ENCODE results near the gene BRAT1. TPM values are rescaled to one million over a fixed set of nuclear protein-coding genes. Genes with fewer than 3 reads are reported as not detected.

Gene BRAT1
- total and polyA plus RNA-seq, 2 experiments from 2014 or later = 32.5 to 76.8 TPM

DNA sequence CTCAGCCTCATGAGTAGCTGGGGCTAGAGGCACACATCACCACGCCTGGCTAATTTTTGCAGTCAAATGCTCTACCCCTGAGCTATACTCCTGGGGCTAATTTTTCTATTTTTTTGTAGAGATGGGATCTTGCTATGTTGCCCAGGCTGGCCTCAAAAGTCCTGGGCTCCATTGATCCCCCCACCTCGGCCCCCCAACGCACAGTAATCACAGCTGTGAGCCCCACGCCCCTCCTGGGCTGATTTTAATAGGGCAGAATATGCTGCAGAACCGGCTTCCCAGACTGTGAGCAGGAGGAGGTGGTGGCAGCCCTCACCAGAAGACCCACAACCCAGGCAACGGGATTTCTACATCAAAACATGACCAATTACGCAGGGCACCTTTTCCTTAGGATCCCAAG is 15.2 kb downstream of the BRAT1 start (continued):
- TF ChIP-seq, protein P1, sequence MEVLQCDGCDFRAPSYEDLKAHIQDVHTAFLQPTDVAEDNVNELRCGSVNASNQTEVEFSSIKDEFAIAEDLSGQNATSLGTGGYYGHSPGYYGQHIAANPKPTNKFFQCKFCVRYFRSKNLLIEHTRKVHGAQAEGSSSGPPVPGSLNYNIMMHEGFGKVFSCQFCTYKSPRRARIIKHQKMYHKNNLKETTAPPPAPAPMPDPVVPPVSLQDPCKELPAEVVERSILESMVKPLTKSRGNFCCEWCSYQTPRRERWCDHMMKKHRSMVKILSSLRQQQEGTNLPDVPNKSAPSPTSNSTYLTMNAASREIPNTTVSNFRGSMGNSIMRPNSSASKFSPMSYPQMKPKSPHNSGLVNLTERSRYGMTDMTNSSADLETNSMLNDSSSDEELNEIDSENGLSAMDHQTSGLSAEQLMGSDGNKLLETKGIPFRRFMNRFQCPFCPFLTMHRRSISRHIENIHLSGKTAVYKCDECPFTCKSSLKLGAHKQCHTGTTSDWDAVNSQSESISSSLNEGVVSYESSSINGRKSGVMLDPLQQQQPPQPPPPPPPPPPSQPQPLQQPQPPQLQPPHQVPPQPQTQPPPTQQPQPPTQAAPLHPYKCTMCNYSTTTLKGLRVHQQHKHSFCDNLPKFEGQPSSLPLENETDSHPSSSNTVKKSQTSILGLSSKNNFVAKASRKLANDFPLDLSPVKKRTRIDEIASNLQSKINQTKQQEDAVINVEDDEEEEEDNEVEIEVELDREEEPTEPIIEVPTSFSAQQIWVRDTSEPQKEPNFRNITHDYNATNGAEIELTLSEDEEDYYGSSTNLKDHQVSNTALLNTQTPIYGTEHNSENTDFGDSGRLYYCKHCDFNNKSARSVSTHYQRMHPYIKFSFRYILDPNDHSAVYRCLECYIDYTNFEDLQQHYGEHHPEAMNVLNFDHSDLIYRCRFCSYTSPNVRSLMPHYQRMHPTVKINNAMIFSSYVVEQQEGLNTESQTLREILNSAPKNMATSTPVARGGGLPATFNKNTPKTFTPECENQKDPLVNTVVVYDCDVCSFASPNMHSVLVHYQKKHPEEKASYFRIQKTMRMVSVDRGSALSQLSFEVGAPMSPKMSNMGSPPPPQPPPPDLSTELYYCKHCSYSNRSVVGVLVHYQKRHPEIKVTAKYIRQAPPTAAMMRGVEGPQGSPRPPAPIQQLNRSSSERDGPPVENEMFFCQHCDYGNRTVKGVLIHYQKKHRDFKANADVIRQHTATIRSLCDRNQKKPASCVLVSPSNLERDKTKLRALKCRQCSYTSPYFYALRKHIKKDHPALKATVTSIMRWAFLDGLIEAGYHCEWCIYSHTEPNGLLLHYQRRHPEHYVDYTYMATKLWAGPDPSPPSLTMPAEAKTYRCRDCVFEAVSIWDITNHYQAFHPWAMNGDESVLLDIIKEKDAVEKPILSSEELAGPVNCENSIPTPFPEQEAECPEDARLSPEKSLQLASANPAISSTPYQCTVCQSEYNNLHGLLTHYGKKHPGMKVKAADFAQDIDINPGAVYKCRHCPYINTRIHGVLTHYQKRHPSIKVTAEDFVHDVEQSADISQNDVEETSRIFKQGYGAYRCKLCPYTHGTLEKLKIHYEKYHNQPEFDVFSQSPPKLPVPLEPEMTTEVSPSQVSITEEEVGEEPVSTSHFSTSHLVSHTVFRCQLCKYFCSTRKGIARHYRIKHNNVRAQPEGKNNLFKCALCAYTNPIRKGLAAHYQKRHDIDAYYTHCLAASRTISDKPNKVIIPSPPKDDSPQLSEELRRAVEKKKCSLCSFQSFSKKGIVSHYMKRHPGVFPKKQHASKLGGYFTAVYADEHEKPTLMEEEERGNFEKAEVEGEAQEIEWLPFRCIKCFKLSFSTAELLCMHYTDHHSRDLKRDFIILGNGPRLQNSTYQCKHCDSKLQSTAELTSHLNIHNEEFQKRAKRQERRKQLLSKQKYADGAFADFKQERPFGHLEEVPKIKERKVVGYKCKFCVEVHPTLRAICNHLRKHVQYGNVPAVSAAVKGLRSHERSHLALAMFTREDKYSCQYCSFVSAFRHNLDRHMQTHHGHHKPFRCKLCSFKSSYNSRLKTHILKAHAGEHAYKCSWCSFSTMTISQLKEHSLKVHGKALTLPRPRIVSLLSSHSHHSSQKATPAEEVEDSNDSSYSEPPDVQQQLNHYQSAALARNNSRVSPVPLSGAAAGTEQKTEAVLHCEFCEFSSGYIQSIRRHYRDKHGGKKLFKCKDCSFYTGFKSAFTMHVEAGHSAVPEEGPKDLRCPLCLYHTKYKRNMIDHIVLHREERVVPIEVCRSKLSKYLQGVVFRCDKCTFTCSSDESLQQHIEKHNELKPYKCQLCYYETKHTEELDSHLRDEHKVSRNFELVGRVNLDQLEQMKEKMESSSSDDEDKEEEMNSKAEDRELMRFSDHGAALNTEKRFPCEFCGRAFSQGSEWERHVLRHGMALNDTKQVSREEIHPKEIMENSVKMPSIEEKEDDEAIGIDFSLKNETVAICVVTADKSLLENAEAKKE (CRISPR knock-in tag; IDR thresholded peaks at IDR 0.05) = no peak
- TF ChIP-seq CREB1 (CRISPR knock-in tag; IDR thresholded peaks at IDR 0.05; ENCODE audit: low read depth) = no peak

DNA sequence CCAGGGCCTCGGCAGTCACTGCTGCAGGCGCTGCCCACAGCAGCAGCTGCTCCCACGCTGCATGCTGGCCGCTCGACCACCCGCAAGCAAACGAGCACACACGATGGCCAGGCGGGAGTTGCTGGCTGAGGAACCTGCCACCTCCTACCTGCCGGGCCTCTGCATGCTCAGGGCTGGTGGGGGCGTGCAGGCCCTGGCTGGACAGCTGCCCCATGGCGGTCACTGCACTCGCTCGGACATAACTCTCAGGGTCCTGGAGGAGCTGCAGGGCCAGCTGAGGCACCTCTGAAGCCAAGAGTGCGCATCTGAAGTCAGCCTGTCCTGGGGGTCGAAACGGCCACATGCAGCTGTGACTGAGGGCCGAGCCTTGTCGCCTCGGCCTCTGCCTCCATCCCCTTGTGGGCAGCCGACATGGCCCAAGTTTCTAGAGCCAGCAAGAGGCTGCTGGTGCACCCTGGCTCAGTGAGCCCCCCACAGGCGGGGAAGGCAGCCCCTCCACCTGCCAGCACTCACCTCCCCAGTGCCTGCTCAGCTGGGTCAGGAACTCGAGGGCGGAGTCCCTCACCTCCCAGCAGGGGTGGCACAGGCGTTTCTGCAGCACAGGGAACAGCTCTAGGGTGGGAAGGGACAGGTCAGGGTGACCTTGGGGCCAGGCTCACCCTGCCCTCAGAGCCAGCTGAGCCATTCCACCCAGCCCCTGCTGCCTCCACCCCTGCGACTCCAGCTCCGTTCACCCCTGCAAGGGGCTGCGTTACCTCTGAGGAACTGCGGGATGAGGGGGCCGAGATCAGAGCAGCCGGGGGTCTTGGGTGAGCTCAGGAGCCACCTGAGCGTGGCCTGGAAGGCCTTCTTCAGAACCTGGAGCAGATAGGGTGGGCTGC is 16.1 kb downstream of the BRAT1 start:
- Histone ChIP-seq H3K36me3 (ENCODE audit: insufficient read depth) (no peaks in the 10 kb centered on the region), H3K27ac (ENCODE audit: low read depth) (no peak overlapping the region), H4K20me1 (replicated peaks; ENCODE audit: insufficient read depth) (0 out of 2 replicates have a peak, but pooled peaks cover 3% of the 10 kb centered on the region), H2AFZ (no peak overlapping the region), H3F3A (replicated peaks; ENCODE audit: low read depth) (no peaks in the 10 kb centered on the region), H3K79me2 (replicated peaks; ENCODE audit: insufficient read depth) (no peaks in the 10 kb centered on the region), H3K9me2 (ENCODE audit: insufficient read depth) (no peaks in the 10 kb centered on the region), H3K27me3 (ENCODE audit: insufficient read depth) (no peaks in the 10 kb centered on the region), H3K4me1 (ENCODE audit: insufficient read depth) (no peaks in the 10 kb centered on the region), H3K4me3 (no peak overlapping the region), H3K4me2 (no peak overlapping the region)
- no peak for ATAC-seq
- H3K4me1 Mint-ChIP-seq = no peaks in the 10 kb centered on the region
- H3K27ac Mint-ChIP-seq = no peak overlapping the region
- no peak overlapping the region for H3K4me3 Mint-ChIP-seq
- H3K36me3 Mint-ChIP-seq (ENCODE audit: low read depth) = peaks cover 20% of the 10 kb centered on the region; the same call in 2 of the 3 replicates
- peaks cover 5% of the 10 kb centered on the region; the same call in 2 of the 3 replicates for H3K9me3 Mint-ChIP-seq
- peaks cover 2% of the 10 kb centered on the region for H3K27me3 Mint-ChIP-seq (ENCODE audit: insufficient read depth, low read depth, poor library complexity)
- no peak for DNase-seq (ENCODE audit: low spot score)
- TF ChIP-seq POLR2AphosphoS5 (IDR thresholded peaks at IDR 0.05; ENCODE audit: low read depth) (no peak), EZH2phosphoT487 (IDR thresholded peaks at IDR 0.05; ENCODE audit: unreplicated experiment) (no peak), NANOG (IDR thresholded peaks at IDR 0.05; ENCODE audit: borderline replicate concordance) (no peak), STAT1 (IDR thresholded peaks at IDR 0.05; ENCODE audit: unreplicated experiment) (no peak), EZH2 (IDR thresholded peaks at IDR 0.05; ENCODE audit: low read depth, unreplicated experiment) (no peak), CREB1 (CRISPR knock-in tag; IDR thresholded peaks at IDR 0.05; ENCODE audit: low read depth) (no peak), ZNF114 (CRISPR knock-in tag; IDR thresholded peaks at IDR 0.05) (no peak)
- TF ChIP-seq, protein P2, sequence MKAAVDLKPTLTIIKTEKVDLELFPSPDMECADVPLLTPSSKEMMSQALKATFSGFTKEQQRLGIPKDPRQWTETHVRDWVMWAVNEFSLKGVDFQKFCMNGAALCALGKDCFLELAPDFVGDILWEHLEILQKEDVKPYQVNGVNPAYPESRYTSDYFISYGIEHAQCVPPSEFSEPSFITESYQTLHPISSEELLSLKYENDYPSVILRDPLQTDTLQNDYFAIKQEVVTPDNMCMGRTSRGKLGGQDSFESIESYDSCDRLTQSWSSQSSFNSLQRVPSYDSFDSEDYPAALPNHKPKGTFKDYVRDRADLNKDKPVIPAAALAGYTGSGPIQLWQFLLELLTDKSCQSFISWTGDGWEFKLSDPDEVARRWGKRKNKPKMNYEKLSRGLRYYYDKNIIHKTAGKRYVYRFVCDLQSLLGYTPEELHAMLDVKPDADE (IDR thresholded peaks at IDR 0.05) = no peak
- TF ChIP-seq, protein P3, sequence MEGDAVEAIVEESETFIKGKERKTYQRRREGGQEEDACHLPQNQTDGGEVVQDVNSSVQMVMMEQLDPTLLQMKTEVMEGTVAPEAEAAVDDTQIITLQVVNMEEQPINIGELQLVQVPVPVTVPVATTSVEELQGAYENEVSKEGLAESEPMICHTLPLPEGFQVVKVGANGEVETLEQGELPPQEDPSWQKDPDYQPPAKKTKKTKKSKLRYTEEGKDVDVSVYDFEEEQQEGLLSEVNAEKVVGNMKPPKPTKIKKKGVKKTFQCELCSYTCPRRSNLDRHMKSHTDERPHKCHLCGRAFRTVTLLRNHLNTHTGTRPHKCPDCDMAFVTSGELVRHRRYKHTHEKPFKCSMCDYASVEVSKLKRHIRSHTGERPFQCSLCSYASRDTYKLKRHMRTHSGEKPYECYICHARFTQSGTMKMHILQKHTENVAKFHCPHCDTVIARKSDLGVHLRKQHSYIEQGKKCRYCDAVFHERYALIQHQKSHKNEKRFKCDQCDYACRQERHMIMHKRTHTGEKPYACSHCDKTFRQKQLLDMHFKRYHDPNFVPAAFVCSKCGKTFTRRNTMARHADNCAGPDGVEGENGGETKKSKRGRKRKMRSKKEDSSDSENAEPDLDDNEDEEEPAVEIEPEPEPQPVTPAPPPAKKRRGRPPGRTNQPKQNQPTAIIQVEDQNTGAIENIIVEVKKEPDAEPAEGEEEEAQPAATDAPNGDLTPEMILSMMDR (conservative IDR thresholded peaks at IDR 0.05; ENCODE audit: low read depth in 2 of 2) = no peak
